CD4-positive, CD25-positive, alpha-beta regulatory T cell (primary cell): ENCODE results near the gene RASSF6. TPM values are rescaled to one million over a fixed set of nuclear protein-coding genes. Genes with fewer than 3 reads are reported as not detected.

Experiments used
- ATAC-seq, 2 donors: fragments of 150-1000 bp; cut with Tn5 transposase; one replicate each; pipeline ENCODE4 v1.10.0; 2021; ENCODE audit warnings: low read depth in 2 of 2, moderate number of reproducible peaks in 2 of 2, moderate library complexity in 1 of 2
- DNase-seq, 3 donors: peaks; one replicate each; pipeline versions ENCODE4 v3.0.0 to v3.0.0-alpha.2; 2012 to 2022; ENCODE audit warnings: mixed read lengths in 1 of 3
- H3K27ac ChIP-seq: one replicate; pipeline ENCODE4 v1.7.0; 2013; ENCODE audit warnings: mild to moderate bottlenecking, low read length; ENCODE audit not compliant: insufficient read depth, poor library complexity, severe bottlenecking
- H3K27me3 ChIP-seq: one replicate; pipeline ENCODE4 v1.7.0; 2013; ENCODE audit warnings: low read length; ENCODE audit not compliant: control insufficient read depth, insufficient read depth
- H3K36me3 ChIP-seq: one replicate; pipeline ENCODE4 v1.7.0; 2013; ENCODE audit warnings: mild to moderate bottlenecking, low read length, moderate library complexity; ENCODE audit not compliant: control insufficient read depth, insufficient read depth
- H3K4me1 ChIP-seq: 2 replicates; pipeline ENCODE4 v1.7.0; 2013; ENCODE audit warnings: mild to moderate bottlenecking, low read length; ENCODE audit not compliant: insufficient read depth, control insufficient read depth, poor library complexity, severe bottlenecking
- H3K4me3 ChIP-seq: one replicate; pipeline ENCODE4 v1.7.0; 2013; ENCODE audit warnings: low read depth, mild to moderate bottlenecking, low read length, moderate library complexity
- H3K9me3 ChIP-seq, 2 experiments: 1 replicate in 1 of 2; 2 replicates in 1 of 2; pipeline ENCODE4 v1.7.0; 2013; ENCODE audit warnings: low read length in 2 of 2, mild to moderate bottlenecking in 1 of 2, moderate library complexity in 1 of 2; ENCODE audit not compliant: control insufficient read depth in 2 of 2
- H3K27ac Mint-ChIP-seq, 3 donors: one replicate each; pipeline ENCODE4 v1.8.0; 2020 to 2022; ENCODE audit warnings: mild to moderate bottlenecking in 3 of 3, mixed read lengths in 3 of 3, moderate library complexity in 2 of 3
- H3K27me3 Mint-ChIP-seq: one replicate; pipeline ENCODE4 v1.8.0; 2022; ENCODE audit warnings: mild to moderate bottlenecking, mixed read lengths
- H3K36me3 Mint-ChIP-seq: one replicate; pipeline ENCODE4 v1.8.0; 2020; ENCODE audit warnings: mixed read lengths
- H3K4me1 Mint-ChIP-seq, 4 donors: one replicate each; pipeline ENCODE4 v1.8.0; 2020 to 2022; ENCODE audit warnings: mixed read lengths in 4 of 4, mild to moderate bottlenecking in 1 of 4
- H3K4me3 Mint-ChIP-seq, 4 donors: one replicate each; pipeline ENCODE4 v1.8.0; 2020 to 2022; ENCODE audit warnings: mild to moderate bottlenecking in 4 of 4, mixed read lengths in 4 of 4, moderate library complexity in 3 of 4
- H3K9me3 Mint-ChIP-seq, 7 donors: one replicate each; pipeline ENCODE4 v1.8.0; 2020 to 2022; ENCODE audit warnings: mixed read lengths in 7 of 7, mild to moderate bottlenecking in 3 of 7, moderate library complexity in 2 of 7
- polyA plus RNA-seq, 4 donors: library from polyadenylated mRNA; unstranded; fragments of 300-500 nt; fragmentation: Illumina TruSeq; gene quantifications; one replicate each; pipeline ENCODE4 v1.2.3, GENCODE V29; 2021
- total RNA-seq: library from RNA; stranded (reverse); gene quantifications from one replicate; pipeline ENCODE4 v1.2.3, GENCODE V29; 2022

The RASSF6 gene
- total and polyA plus RNA-seq, 5 donors from 2014 or later: 0.15 to 0.31 TPM; not detected in 3

DNA sequence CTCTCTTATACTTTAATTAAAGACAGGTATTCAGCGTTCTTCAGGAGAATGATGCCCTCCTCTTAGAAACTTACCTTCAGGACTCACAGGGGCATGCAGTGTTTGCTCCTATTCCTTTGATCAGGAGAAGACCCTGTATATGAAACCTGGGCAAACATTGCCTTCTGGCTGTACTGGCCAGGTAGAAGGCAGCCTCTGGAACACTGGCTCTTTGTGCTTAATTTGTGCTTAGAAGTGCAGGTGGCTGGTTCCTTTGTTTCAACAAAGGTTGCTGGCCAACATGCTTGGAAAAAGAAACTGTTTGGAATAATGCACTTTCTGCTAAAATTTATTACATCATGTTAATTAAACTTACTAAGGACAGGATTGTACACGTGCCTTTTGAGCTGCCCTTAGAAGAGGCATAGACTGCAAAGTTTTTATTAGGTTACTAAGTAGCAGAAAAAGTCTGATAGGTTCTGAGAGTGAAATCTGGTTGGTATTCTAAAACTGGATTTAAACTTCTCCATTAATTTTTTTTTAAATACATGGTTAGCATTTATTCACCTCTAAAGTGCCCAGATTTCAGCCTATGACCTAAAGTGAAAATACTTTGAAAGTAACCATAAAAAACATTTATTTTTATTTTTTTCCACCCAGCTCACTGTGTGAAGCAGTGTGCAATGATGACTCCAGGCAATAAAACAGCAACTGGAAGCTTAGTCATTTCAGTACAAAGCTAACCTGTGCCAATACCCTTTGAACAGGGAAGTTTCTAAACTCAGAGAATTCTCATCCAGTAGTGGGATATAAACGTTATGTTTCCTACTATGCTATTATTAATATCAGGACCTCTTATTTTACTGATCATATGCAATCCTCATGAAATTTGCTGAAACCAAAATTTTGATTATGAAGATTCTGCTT is 11.3 kb downstream of the RASSF6 start:
- peaks cover 7 to 19% (median 9%) of the 10 kb centered on the region in 4 donors for H3K4me1 Mint-ChIP-seq

GRCh38 chr4:73607375-73608033 is 12.7 kb downstream of the RASSF6 start:
- no peak for DNase-seq
- Mint-ChIP-seq H3K4me3 (peak overlapping the region in 2 of 4 donors; percentile 19 to 23), H3K27ac (peak overlapping the region in 1 of 3 donors; percentile 59), H3K36me3 (no peaks in the 10 kb centered on the region), H3K27me3 (no peaks in the 10 kb centered on the region), H3K9me3 (no peaks in the 10 kb centered on the region), H3K4me1 (peaks cover 6 to 19% (median 7%) of the 10 kb centered on the region in 4 donors)
- no peaks in the 10 kb centered on the region for H3K36me3 ChIP-seq
- H3K27ac ChIP-seq: no peak overlapping the region
- H3K4me1 ChIP-seq: peaks cover 5% of the 10 kb centered on the region
- no peaks in the 10 kb centered on the region for H3K9me3 ChIP-seq
- H3K27me3 ChIP-seq: peaks cover 4% of the 10 kb centered on the region
- no peak overlapping the region for H3K4me3 ChIP-seq
- no peak for ATAC-seq

More for the DNA sequence above, 11.3 kb downstream of the RASSF6 start:
- DNase-seq (no peak), ATAC-seq (no peak)
- Mint-ChIP-seq H3K9me3 (peaks cover 0 to 2% (median 0%) of the 10 kb centered on the region in 7 donors), H3K4me3 (no peak overlapping the region), H3K27me3 (no peaks in the 10 kb centered on the region), H3K27ac (no peak overlapping the region), H3K36me3 (no peaks in the 10 kb centered on the region)
- no peak overlapping the region for H3K4me3 ChIP-seq
- H3K9me3 ChIP-seq: no peaks in the 10 kb centered on the region
- no peak overlapping the region for H3K27ac ChIP-seq
- peaks cover 4% of the 10 kb centered on the region for H3K27me3 ChIP-seq
- no peaks in the 10 kb centered on the region for H3K36me3 ChIP-seq
- H3K4me1 ChIP-seq: peaks cover 5% of the 10 kb centered on the region

- Mint-ChIP-seq H3K4me3 (peak overlapping the region in 1 of 4 donors; percentile 6), H3K27ac (peak overlapping the region in 1 of 3 donors; percentile 45), H3K36me3 (no peaks in the 10 kb centered on the region), H3K27me3 (no peaks in the 10 kb centered on the region), H3K9me3 (no peaks in the 10 kb centered on the region), H3K4me1 (peaks cover 6 to 19% (median 7%) of the 10 kb centered on the region in 4 donors)
- Histone ChIP-seq H3K9me3 (no peaks in the 10 kb centered on the region), H3K36me3 (no peaks in the 10 kb centered on the region), H3K27ac (no peak overlapping the region), H3K27me3 (peaks cover 4% of the 10 kb centered on the region), H3K4me3 (peak overlapping the region; percentile 5), H3K4me1 (peaks cover 5% of the 10 kb centered on the region)
- no peak for ATAC-seq
- DNase-seq: peak in 1 of 3 donors; percentile 26
These were observed 13.7 kb downstream of the RASSF6 start for GRCh38 chr4:73606465-73606974.

DNA sequence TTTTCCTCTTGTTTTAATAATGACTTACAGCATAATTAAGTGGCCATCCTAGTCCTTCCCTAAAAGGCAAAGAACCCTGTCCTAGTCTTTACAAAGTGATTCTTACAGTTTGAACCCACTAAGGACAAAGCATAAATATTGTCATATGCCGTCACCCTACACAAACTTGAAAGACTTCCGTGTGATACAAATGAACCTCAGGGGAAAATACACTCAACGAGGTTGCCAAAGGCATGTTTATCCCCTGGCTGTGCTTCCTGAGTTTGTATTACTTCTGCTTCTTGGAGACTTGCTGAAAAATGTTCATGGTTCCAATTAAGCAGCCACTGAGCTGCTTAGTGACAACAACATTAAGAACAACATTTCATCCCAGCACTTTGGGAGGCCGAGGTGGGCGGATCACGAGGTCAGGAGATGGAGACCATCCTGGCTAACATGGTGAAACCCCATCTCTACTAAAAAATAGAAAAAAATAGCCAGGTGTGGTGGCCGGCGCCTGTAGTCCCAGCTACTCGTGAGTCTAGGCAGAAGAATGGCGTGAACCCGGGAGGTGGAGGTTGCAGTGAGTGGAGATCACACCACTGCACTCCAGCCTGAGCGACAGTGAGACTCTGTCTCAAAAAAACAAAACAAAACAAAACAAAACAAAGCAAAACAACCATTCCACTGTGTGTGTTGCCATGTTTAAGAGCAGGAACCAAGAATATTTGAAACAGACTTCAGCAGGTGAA is 16.2 kb downstream of the RASSF6 start:
- Mint-ChIP-seq H3K4me3 (peak overlapping the region in 1 of 4 donors; percentile 67), H3K36me3 (no peaks in the 10 kb centered on the region), H3K27me3 (peaks cover 6% of the 10 kb centered on the region), H3K27ac (peak overlapping the region in 1 of 3 donors; percentile 82), H3K9me3 (peaks cover 0 to 3% (median 0%) of the 10 kb centered on the region in 7 donors), H3K4me1 (peaks cover 6 to 19% (median 7%) of the 10 kb centered on the region in 4 donors)
- Histone ChIP-seq H3K27me3 (no peaks in the 10 kb centered on the region), H3K4me3 (no peak overlapping the region), H3K4me1 (peaks cover 5% of the 10 kb centered on the region), H3K36me3 (no peaks in the 10 kb centered on the region), H3K9me3 (no peaks in the 10 kb centered on the region), H3K27ac (no peak overlapping the region)
- DNase-seq (no peak), ATAC-seq (no peak)

DNA sequence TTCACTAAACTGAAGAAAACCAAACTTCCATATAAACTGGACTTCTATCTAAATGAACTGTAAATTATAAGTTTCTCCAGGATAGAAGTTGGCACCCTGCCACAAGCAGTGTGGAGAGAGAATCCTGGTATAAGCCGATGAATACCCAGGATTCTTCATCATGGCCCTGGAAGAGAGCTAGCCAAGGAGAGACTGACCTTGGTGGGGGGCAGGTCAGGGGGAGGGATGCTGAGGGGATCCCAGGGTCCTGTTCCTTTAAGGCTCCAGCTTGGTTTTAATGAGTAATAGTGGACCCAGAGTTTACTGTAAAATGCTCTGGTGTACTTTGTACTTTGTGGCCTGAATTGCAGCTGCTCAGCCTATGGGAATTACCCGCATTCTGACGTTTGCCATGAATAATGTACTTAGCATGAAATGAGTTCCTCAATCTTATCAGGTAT is 16.9 kb downstream of the RASSF6 start:
- Mint-ChIP-seq H3K4me1 (peaks cover 6 to 19% (median 7%) of the 10 kb centered on the region in 4 donors), H3K9me3 (peaks cover 0 to 3% (median 0%) of the 10 kb centered on the region in 7 donors), H3K4me3 (no peak overlapping the region), H3K27ac (no peak overlapping the region), H3K36me3 (no peaks in the 10 kb centered on the region), H3K27me3 (peaks cover 6% of the 10 kb centered on the region)
- no peaks in the 10 kb centered on the region for H3K9me3 ChIP-seq
- no peaks in the 10 kb centered on the region for H3K27me3 ChIP-seq
- H3K36me3 ChIP-seq: no peaks in the 10 kb centered on the region
- H3K4me1 ChIP-seq: peaks cover 5% of the 10 kb centered on the region
- no peak overlapping the region for H3K27ac ChIP-seq
- H3K4me3 ChIP-seq: no peak overlapping the region
- ATAC-seq (no peak), DNase-seq (no peak)

GRCh38 chr4:73600954-73601353 is 19.3 kb downstream of the RASSF6 start:
- Histone ChIP-seq H3K4me1 (no peaks in the 10 kb centered on the region), H3K4me3 (no peak overlapping the region), H3K27ac (no peak overlapping the region), H3K9me3 (no peaks in the 10 kb centered on the region), H3K27me3 (no peaks in the 10 kb centered on the region), H3K36me3 (no peaks in the 10 kb centered on the region)
- no peak for ATAC-seq
- peaks cover 0 to 10% (median 0%) of the 10 kb centered on the region in 7 donors for H3K9me3 Mint-ChIP-seq
- H3K36me3 Mint-ChIP-seq: no peaks in the 10 kb centered on the region
- H3K27me3 Mint-ChIP-seq: peaks cover 6% of the 10 kb centered on the region
- no peak for DNase-seq
- no peak overlapping the region for H3K27ac Mint-ChIP-seq
- peaks cover 0 to 4% (median 2%) of the 10 kb centered on the region in 4 donors for H3K4me1 Mint-ChIP-seq
- no peak overlapping the region for H3K4me3 Mint-ChIP-seq

GRCh38 chr4:73599182-73599581 is 21.1 kb downstream of the RASSF6 start:
- Histone ChIP-seq H3K4me1 (no peaks in the 10 kb centered on the region), H3K4me3 (no peak overlapping the region), H3K27me3 (no peaks in the 10 kb centered on the region), H3K9me3 (no peaks in the 10 kb centered on the region), H3K27ac (no peak overlapping the region), H3K36me3 (no peaks in the 10 kb centered on the region)
- no peak for ATAC-seq
- Mint-ChIP-seq H3K4me3 (no peak overlapping the region), H3K9me3 (peaks cover 0 to 10% (median 0%) of the 10 kb centered on the region in 7 donors), H3K27me3 (peaks cover 6% of the 10 kb centered on the region), H3K36me3 (no peaks in the 10 kb centered on the region), H3K4me1 (no peaks in the 10 kb centered on the region), H3K27ac (no peak overlapping the region)
- DNase-seq: no peak
